ENCODE measurements around the gene FEN1. TPM values are rescaled to one million over a fixed set of nuclear protein-coding genes. Genes with fewer than 3 reads are reported as not detected.

FEN1 gene
- polyA plus RNA-seq, 4 donors = 34.4 to 41.0 (median 38.8) TPM

DNA sequence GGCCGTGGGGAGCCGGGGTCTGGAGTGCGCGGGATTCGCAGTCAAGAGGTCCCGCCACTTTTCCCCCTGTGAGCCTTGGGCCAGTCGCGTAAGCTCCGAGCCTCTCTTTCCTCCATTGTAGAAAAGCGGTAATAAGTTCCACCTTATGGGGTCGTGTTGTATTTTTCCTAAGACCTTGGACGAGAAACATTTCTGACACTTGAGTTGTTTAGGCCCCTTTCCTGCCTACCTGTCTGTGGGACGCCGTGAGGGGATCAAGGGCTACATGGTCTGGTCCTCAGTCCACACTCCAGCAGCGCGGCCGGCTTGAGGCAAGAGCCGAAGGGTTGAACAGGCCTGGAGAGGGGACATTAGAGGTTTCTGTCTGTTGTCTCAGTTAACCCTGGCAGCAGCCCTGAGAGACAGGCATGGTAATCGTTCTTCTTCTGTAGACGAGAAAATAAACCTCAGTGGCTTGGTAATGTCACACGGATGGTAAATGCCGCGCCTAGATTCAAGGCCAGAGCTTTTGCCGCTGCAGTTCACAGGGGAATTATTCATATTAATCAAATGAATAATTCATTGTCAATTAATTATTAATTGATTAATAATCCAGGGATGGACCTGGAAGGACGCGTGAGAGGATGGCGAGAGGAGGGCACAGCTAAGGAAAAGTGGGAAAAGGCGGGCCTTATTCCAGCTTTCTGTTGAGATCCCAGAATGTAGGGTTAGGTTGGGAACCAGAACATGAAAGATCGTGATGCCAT lies 545 bp downstream of the FEN1 start:
- no peak for DNase-seq (ENCODE audit: low read depth in 4 of 4, low spot score in 3 of 4)

DNA sequence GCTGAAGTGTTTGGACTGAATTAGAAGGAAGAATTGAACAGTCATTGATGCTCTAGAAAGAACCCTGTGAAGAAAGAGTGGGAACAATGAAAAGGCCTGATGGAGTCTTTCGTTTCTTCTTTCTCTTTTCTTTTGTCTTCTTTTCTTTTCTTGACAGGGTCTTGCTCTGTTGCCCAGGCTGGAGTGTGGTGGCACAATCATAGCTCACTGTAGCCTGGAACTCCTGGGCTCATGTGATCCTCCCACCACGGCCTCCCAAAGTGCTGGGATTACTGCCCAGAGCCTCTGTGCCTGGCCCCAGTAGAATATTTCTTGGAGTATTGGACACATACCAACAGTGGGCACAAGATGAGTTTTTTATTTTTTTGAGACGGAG lies 1.1 kb downstream of the FEN1 start:
- no peak for DNase-seq (ENCODE audit: low read depth in 4 of 4, low spot score in 3 of 4)

DNA sequence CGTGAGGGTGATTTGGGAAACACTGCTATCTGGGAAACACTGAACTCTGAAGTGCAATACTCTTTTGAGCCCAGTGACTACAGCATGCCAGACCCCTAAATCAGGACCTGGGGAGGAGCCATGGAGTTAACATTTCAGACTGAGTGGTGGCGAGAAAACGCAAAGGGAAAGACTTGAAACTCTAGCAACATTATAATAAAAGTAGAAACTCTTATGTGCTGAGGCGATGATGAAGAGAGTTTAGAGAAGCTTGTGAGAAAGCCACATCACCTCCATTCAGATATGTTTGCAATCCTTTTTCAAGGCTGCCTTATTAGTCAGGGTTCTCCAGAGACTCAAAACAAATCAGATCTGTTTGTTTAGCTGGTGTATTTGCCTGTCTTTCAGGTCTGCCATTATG lies 1.9 kb downstream of the FEN1 start:
- no peak for DNase-seq (ENCODE audit: low read depth in 4 of 4, low spot score in 3 of 4)

DNA sequence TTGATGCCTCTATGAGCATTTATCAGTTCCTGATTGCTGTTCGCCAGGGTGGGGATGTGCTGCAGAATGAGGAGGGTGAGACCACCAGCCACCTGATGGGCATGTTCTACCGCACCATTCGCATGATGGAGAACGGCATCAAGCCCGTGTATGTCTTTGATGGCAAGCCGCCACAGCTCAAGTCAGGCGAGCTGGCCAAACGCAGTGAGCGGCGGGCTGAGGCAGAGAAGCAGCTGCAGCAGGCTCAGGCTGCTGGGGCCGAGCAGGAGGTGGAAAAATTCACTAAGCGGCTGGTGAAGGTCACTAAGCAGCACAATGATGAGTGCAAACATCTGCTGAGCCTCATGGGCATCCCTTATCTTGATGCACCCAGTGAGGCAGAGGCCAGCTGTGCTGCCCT lies 2.7 kb downstream of the FEN1 start:
- DNase-seq (ENCODE audit: low read depth in 4 of 4, low spot score in 3 of 4) = no peak

DNA sequence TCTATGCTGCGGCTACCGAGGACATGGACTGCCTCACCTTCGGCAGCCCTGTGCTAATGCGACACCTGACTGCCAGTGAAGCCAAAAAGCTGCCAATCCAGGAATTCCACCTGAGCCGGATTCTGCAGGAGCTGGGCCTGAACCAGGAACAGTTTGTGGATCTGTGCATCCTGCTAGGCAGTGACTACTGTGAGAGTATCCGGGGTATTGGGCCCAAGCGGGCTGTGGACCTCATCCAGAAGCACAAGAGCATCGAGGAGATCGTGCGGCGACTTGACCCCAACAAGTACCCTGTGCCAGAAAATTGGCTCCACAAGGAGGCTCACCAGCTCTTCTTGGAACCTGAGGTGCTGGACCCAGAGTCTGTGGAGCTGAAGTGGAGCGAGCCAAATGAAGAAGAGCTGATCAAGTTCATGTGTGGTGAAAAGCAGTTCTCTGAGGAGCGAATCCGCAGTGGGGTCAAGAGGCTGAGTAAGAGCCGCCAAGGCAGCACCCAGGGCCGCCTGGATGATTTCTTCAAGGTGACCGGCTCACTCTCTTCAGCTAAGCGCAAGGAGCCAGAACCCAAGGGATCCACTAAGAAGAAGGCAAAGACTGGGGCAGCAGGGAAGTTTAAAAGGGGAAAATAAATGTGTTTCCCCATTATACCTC lies 3.3 kb downstream of the FEN1 start:
- no peak for DNase-seq (ENCODE audit: low read depth in 4 of 4, low spot score in 3 of 4)

DNA sequence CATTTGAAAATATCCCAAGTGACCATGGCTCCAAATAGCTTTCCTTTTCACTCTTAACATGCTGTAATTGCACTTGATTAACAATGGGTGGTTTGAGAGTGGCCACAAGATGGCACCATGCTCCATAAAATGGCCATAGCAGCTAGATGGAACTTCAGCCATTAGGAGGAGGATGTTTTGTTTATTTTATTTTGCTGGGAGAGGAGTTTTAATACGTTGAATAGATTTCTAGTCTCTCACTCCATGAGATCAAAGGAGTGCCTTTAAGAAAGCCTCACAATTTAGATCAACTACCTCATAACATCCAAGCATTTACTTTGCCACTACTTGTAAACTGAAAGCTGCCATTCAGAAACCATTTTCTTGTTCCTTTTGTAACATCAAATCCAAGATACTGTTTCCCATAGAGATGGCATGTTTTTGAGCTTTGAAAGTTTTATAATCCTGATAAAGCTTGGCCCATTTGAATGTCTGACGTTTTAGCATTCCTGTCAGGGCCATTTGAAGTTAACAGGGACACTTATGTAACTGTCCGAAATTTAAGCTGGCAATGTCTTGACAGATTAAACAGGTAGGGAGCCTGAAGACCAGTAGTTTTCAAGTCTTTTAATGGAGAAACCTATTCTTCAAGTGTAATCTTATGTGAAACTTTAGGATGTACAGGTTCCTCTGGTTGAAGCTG lies 4.7 kb downstream of the FEN1 start:
- DNase-seq (ENCODE audit: low read depth in 4 of 4, low spot score in 3 of 4) = peak in 2 of 4 donors; percentile 71 to 83

DNA sequence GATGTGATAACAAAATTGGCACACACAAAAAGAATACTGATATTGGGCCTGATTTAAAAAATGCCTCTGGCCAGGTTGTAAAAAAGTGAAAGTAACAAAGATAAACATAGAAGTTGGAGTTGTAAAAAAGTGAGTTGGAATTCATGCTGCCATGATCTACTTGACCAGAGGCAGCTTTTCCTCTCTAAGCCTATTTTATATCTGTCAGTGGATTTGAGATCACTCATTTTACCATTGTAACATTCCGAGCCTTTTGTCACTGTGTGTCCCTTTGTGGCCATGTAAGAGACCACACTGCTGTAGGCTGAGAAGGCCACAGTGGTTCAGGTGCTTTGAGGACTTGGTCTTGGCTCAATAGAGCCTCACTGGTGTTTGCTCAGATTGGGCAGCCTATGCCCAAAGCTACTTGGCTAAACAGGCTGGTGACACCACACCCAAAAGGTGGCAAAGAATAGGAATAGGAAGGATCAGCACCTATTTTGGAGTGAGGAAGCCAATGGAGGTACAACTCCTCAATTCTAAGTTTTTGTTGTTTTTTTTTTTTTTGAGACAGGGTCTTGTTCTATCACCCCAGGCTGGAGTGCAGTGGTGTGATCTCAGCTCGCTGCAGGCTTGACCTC lies 7.1 kb downstream of the FEN1 start:
- DNase-seq (ENCODE audit: low read depth in 4 of 4, low spot score in 3 of 4) = no peak

DNA sequence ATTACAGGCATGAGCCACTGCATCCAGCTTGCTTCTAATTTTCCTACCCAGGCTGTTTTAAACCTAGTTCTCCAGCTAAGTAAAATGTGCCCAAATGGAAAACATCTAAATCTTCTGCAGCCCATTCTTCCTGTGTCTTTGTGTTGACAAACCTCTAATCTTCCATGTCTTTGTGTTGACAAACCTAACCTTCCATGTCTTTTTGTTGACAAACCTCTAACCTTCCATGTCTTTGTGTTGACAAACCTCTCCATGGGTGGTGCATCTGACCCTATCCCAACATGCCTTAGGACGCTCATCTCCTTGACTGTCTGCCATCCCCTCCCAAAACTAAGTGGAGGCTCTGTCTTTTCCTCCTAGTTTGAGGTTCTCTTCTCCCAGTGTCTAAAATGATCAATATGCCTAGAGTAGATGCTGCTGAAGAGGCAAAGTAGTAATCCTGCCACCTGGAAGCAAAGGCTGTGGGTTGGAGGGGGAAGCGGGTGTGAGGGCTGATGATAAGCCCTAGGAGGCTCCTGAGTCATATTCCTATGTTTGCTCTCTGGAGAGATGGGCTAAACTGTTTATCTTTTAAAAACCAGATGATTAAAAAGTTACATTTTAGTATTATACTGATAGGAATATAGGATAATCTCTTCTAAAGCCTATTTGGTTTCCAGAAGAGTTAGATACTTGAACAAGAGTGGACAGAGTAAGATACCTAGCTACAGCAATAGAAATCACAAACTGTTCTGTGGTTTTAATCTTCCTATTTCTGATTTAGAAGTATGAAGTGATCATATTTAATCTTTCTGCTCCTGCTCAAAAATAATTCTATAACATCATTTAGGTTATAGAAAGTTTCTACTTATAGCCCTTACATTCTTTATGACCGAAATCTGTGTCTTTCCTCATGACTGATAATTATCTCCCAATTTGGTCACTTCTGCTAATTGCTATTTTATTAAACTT lies 7.9 kb downstream of the FEN1 start:
- DNase-seq (ENCODE audit: low read depth in 4 of 4, low spot score in 3 of 4) = no peak

DNA sequence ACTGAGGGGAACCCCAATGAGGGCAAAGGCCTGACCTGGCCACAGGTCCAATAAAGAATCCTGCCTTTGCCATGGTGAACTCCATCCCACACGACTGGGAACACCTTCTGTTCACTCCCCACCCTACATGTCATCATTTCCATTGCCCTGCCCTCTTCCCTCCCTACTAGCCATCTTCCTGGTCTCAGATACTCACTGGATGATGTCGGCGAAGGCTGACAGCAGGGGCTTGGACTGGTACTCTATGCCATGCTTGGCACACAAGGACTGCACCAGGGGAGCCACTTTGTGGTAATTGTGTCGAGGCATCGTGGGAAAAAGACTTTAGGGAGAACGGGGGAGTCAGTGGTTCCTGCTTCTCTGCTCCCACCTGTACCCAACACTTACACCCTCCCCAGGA lies 9.9 kb downstream of the FEN1 start:
- DNase-seq (ENCODE audit: low read depth in 4 of 4, low spot score in 3 of 4) = no peak

DNA sequence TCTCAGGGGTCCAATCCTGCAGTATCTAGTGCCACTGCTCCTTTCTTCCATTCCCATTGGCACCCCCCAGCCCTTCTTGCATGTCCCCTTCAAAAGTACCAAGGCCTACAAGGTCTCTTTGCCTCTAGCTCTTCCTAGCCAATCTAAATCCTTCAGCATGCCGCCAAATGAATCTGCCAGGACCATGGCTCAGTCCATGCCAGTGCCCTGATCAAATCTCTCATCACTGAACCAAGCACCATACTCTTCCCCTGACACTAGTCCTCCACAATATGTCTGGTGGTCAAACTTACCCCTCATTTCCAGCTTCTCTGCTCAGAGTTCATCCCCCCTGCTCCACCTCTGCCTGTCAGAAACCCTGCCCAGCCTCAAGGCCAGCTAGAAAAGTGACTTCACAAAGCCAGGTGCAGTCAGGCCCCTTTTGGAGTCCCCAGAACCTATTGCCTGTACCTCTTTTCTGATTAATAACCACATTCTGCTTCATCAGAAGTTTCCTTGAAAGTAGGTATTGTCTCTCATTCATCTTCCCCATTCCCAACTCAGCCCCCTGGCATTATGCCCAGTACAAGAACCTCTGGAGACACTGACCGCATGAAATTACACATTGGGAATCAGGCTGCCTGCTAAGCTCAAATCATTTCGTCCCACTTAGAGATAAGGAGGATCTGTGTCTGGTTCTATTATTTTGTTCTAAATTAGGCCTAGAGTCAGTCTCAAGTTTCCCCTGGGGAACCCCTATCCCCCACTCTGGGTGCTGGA lies 11.4 kb downstream of the FEN1 start:
- no peak for DNase-seq (ENCODE audit: low read depth in 4 of 4, low spot score in 3 of 4)

DNA sequence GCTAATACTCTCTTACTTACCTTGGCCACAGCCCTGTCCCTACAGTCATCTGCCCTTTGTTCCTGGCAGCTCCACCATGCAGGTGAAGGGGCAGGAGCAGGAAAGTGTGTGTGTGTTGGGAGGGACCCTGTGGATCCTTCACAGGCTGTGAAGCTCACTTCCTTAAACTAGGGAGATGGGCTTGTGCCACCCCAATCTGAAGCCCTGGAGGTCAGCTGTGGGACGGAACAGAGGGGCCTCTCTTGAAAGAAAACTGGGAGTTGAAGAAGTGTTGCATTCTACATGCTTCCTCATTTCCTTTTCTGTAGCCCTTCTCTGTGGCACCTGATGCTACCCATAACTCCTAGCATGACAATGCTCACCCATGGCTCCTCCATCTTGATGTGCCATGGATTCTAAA lies 12.4 kb downstream of the FEN1 start:
- DNase-seq (ENCODE audit: low read depth in 4 of 4, low spot score in 3 of 4) = no peak

DNA sequence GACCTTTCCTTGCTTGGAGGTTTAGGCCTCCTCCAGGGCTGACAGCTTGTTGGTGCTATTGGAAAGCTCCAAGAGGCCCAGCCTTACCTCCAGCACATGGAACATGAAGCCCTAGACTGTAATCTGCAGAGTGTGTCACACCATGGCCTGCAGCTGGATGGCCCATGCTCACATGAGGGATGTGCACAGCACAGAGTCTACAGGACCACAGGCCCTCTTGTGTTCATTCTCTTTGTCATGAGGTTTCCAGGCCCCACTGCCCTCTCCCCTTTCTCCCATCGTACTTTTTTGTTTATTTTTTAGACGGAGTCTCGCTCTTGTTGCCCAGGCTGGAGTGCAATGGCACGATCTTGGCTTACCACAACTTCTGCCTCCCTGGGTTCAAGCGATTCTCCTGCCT lies 14.1 kb downstream of the FEN1 start:
- DNase-seq (ENCODE audit: low read depth in 4 of 4, low spot score in 3 of 4) = no peak

DNA sequence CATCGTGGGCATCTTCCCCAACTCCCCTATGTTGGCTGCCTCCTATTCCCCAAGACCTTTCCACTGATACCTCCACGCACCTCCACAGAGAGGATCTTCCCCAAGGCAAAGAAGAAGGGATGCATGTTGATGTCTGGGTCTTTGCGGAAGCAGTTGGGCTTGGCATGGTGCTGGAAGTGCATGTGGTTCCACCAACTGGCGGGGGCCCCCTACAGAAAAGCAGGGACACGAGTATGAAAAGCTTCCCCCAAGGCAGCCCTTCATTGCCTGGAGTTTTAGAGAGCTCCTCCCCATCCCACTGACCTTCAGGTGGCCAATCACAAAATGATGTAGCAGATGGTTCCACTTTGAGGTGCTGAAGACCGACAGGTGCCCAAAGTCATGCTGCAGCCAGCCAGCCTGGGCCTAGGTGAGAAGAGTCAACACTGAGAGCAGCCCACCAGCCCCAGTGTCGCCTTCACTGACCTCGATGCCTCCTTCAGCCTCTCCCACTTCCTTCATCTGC lies 18.0 kb downstream of the FEN1 start:
- DNase-seq (ENCODE audit: low read depth in 4 of 4, low spot score in 3 of 4) = no peak

DNA sequence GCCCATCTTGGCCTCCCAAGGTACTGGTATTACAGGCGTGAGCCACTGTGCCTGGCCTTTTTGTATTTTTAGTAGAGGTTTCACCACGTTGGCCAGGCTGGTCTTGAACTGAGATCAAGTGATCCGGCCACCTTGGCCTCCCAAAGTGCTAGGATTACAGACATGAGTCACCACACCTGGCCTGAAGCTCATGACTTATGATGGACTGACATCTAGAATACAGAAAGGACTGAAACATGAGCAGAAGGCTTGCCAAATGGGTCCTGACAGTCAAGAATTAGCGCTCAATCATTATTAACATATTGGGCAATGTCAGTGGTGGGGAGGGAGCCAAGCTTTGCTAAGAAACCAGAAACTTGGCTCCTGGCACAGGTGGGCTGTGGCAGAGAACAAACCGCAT lies 19.1 kb downstream of the FEN1 start:
- no peak for DNase-seq (ENCODE audit: low read depth in 4 of 4, low spot score in 3 of 4)

DNA sequence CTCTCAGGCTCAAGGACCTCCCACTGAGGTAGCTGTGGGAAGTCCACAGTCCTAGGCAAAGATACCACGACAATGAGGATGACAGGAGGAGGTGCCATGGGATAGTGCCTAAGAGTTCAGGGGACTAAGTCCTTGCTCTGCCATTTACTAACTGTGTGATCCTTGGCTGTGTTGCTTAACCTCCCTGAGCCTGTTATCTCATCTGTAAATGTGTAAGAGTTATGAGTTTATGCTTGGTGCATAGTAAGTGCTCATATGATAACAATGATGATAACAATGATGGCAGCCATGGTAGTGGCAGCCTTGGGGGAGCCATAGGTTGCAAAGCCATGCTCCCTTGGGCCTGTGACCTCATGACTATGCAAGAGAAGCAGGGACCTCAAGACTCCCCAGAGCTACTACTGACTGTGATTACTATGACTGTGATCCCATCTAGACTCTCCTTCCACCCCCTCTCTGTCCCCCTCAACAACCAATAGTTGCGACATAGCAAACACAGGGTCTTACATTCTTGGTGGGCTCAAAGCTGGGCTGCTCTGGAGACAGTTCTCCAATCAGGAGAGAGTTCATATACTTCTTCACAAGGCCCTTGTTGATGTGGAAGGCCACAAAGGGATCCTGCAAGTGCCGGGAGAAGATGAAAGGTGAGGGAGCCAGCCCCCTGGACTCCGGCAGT lies 20.2 kb downstream of the FEN1 start:
- no peak for DNase-seq (ENCODE audit: low read depth in 4 of 4, low spot score in 3 of 4)

DNA sequence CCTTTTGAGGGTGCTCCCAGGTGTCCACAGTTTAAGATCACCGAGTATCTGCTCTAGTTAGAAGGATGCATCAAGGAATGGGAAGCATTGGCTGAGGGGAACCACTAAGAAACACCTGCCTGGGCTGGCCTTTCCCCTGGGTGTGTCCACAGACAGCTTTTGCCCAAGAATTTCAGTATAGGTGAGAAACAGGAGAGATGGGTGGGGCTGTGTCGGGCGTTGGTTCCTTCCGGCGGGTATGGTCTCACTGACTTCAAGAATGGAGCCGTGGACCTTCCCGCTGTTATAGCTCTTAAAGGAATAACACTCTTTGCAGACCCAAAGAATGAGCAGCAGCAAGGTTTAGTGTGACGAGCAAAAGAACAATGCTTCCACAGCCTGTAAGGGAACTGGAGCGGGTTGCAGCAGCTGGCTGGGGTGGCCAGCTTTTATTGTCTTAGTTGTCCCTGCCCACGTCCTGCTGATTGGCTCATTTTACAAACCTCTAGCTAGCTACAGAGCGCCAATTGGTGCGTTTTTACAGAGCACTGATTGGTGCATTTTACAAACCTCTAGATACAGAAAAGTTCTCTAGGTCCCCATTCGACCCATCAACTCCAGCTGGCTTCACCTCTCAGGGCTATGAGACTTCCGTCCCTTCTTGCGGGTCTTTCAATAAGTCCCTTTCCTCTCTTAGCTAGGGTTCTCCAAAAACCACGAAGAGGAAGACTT lies 21.7 kb downstream of the FEN1 start:
- no peak for DNase-seq (ENCODE audit: low read depth in 4 of 4, low spot score in 3 of 4)

DNA sequence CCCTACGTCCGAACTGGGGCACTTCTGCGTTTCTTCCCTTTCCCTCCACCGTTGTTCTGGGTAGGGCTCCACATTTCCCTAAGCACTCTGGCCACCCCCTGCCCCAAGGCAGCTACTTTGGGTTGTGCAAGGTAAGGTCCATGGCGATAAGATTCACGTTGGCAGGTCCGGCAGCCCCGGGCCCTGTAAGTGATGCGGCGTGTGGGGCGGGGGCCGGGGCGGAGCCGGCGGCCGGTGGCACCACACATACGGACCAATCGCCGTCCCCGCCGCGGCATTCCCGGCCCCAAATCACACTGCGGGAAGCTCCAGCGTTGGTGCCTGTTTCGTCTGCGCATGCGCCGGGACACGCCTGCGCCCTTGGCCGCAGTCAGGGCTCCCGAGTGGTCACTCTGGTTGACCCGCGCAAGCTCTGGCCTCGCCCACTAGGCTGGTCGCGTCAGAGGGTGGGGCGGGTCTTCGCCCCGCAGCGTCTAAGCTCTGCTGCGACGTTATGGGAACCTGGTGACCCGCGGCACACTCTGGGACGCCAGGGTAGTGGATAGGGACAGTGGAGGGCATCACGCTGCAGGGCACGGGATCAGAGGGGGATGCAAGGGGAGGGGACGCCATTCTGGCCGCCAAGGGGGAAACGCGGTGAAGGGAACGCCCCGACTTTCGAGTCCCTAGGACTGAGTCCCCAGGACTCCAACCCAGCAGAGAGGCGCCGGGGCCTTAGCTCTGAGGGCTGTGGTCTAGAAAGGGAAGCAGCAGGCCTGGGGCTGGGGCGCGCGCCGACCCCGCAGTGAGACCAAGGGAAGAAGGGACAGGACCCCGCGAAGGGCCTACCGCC lies 22.5 kb downstream of the FEN1 start:
- peak in 2 of 4 donors; percentile 81 to 90 for DNase-seq (ENCODE audit: low read depth in 4 of 4, low spot score in 3 of 4)
